Measurements from ENCODE around the gene HRH4. TPM values are rescaled to one million over a fixed set of nuclear protein-coding genes. Genes with fewer than 3 reads are reported as not detected.

Gene HRH4
- total RNA-seq, 1 experiment from 2014 or later, result not detected

DNA sequence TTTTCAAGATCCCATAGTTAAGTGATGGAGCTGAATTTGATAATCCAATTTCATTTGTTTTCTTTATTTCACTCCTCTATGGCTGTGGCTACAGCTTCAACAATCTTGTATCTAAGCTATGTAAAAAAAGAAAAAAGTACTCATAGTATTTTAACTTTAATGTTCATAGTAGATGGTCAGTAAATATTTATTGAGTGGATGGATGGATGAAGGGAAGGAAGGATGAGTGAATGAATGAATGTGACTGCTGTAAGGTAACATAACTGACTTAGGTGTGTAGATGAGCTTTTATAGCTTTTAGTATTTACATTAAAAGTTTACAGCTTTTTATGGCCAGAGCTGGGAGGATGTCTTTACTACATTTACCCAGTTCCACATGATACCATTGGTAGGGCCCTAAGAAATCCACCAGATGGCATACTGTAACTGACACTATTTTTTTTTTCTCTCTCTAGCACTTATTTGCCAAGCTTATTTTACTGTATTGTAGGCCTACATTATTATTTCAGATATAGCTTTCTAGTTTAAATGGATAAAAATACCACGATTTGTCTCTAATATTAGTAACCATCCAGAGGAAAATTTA, 13.4 kb upstream of the HRH4 start:
- Histone ChIP-seq H3K36me3 (replicated peaks; ENCODE audit: control insufficient read depth, insufficient read depth, low read length) (peaks cover 13% of the 10 kb centered on the region), H3K27me3 (ENCODE audit: control insufficient read depth, insufficient read depth, low read length) (no peaks in the 10 kb centered on the region), H3K4me3 (ENCODE audit: insufficient read depth, low read depth, low read length) (no peak overlapping the region)
- no peak for DNase-seq

DNA sequence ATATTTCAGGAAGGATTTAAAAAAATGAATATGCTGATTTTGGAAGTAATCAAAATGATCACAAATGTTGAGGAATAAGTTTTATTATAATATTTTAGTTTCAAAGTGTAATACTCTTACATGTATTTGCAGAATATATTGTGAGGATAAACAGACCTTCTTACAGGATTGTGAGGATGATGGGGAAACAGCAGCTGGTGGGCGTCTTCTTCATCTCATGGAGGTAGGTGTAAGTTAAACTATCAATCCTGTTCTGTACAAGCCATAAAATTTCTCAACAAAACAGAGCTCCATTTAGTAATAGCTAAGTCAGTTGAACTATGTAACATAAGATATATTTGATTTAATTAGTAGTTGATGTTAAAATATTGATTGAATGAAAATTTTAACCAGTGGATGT, 12.5 kb upstream of the HRH4 start:
- DNase-seq, result no peak
- Histone ChIP-seq H3K4me3 (ENCODE audit: insufficient read depth, low read depth, low read length) (no peak overlapping the region), H3K36me3 (replicated peaks; ENCODE audit: control insufficient read depth, insufficient read depth, low read length) (peaks cover 13% of the 10 kb centered on the region), H3K27me3 (ENCODE audit: control insufficient read depth, insufficient read depth, low read length) (no peaks in the 10 kb centered on the region)

DNA sequence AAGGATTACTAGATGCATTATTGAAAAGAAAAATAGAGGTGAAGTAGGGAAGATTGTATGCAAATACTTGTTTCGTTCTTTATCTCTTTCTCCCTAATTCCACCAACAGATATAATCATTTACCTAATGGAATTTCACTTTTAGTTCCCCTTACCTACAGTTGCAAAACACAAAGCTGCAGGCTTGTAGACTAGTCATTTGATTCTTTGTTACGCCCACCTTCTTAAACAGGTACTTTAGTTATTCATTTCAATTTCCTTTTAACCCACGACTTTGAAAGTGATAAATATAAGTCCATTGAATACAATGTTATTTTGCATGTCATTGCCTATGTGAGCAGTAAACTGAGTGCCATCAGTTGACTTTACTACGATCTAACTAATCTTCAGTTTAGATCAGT, 3.9 kb upstream of the HRH4 start:
- Histone ChIP-seq H3K27me3 (ENCODE audit: control insufficient read depth, insufficient read depth, low read length) (no peaks in the 10 kb centered on the region), H3K36me3 (replicated peaks; ENCODE audit: control insufficient read depth, insufficient read depth, low read length) (peaks cover 1% of the 10 kb centered on the region; the same call in 1 of the 2 replicates), H3K4me3 (ENCODE audit: insufficient read depth, low read depth, low read length) (no peak overlapping the region)
- DNase-seq, result no peak

DNA sequence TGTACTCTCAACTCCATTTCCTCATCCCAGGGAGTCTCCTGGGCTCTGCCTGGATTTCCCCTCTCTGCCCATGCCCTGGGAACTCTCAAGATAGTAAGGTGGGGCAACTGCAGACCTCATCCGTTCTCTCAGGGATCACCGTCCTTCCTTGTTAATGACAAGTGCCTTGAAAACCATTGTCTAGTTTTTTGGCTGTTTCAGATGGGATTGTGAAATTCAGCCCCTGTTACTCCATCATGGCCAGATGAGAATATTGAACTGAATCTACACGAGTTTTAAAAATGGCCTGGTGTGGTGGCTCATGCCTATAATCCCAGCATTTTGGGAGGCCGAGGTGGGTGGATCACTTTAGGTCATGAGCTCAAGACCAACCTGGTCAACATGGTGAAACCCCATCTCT, 665 bp upstream of the HRH4 start:
- H3K36me3 ChIP-seq (replicated peaks; ENCODE audit: control insufficient read depth, insufficient read depth, low read length), result no peaks in the 10 kb centered on the region
- DNase-seq, result no peak
- H3K27me3 ChIP-seq (ENCODE audit: control insufficient read depth, insufficient read depth, low read length), result no peaks in the 10 kb centered on the region
- no peak overlapping the region for H3K4me3 ChIP-seq (ENCODE audit: insufficient read depth, low read depth, low read length)

DNA sequence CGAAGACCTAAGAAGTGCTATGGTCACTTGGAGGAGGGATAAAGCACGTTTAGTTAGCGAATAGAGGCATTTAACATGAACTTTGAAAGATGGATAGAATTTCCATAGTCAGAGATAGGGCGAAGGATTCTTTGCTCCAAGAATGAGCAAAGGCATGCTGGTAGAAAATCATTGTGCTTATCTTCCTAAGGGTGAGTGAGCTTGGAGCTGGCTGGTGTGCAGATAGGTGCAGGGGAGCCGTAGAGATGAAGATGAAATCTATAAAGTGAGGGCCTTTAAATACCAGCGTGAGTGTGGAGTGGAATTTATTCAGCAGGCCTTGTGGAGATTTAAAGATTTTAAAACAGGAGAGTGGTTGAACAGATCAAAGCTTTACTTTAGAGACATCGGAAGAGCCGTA, 1.6 kb downstream of the HRH4 start:
- no peak for DNase-seq
- Histone ChIP-seq H3K27me3 (ENCODE audit: control insufficient read depth, insufficient read depth, low read length) (no peaks in the 10 kb centered on the region), H3K4me3 (ENCODE audit: insufficient read depth, low read depth, low read length) (no peak overlapping the region), H3K36me3 (replicated peaks; ENCODE audit: control insufficient read depth, insufficient read depth, low read length) (no peaks in the 10 kb centered on the region)

DNA sequence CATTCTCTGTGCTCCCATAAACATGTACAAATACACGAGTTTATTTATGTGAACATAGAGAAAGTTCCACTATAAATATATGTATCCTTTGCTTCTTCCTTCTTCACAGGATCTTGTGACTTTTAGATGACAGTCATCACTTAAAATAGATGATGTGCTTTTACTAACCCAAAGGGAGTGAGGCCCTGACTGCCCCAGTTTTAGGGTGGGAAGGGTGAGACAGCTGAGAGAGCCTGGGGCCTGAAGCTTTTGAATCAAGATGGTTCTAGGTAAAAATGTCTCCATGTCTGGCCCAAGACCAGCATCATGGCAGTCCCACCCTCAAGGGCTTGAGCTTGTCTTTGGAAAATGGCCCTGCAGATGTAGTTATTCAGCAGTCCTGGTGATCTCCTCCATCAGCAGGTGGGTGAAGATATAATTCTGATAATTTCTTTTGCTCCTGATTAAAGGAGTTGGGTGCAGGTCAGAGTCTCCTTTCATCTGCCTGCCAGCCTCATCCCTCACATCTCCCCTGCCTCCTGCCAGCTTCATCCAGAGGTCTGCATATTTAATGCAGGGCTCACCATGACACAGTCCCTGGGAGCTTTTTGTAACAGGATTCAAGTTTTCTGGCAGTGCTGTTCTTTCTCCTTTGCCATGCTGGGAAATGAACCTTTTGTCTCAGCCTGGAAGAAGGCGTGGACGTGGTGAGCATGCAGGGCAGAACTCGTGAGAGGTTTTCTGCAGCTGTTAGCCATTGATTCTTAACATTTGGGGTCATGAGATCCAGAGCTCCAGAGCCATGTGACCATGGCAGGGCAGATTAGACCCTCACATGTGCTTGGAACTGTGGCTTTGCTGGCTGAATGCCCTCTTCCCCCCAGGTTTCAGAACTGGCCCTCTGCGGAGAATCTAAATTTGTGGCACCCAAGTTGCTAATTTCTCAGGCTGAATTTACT, 2.7 kb downstream of the HRH4 start:
- peak; percentile 6 for DNase-seq
- H3K36me3 ChIP-seq (replicated peaks; ENCODE audit: control insufficient read depth, insufficient read depth, low read length), result no peaks in the 10 kb centered on the region
- H3K4me3 ChIP-seq (ENCODE audit: insufficient read depth, low read depth, low read length), result no peak overlapping the region
- H3K27me3 ChIP-seq (ENCODE audit: control insufficient read depth, insufficient read depth, low read length), result no peaks in the 10 kb centered on the region

DNA sequence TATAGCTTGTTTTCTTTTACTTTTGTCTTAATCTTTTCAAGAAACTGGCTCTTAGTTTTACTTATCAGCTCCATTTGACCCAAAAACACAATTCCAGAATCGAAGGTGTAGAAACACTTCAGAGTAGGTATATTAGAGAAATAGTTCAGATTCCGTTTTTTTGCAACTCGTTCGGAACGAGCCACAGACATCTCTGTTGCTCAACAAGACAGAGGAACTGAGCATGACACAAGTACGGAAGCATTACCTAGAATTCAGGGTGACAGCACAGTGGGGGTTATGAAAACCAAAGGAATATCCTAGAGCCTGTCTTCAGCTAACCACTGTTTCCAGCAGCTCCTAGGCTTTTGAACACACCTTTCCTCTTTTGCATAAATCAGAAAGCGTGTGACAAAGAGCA, 5.0 kb downstream of the HRH4 start:
- Histone ChIP-seq H3K36me3 (replicated peaks; ENCODE audit: control insufficient read depth, insufficient read depth, low read length) (no peaks in the 10 kb centered on the region), H3K4me3 (ENCODE audit: insufficient read depth, low read depth, low read length) (no peak overlapping the region), H3K27me3 (ENCODE audit: control insufficient read depth, insufficient read depth, low read length) (no peaks in the 10 kb centered on the region)
- DNase-seq, result no peak

DNA sequence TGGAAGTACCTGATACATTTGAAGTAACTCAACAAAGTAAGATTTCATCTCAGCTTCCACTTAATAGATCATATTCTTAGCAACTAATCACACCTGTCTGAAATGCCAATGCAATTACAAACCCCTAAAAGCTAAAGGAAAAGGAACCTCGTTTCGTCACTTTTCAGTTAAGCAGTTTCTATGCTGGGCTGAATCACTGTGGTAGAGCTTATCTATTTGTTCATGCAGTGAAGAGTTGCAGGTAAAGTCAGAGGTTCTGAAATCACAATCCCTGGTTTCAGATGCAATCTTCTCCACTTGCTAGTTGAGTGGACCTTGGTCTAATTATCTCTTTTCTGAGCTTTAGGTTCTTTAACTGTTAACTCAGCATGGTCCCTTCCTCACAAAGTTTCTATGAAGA, 6.3 kb downstream of the HRH4 start:
- H3K27me3 ChIP-seq (ENCODE audit: control insufficient read depth, insufficient read depth, low read length), result no peaks in the 10 kb centered on the region
- no peak for DNase-seq
- H3K36me3 ChIP-seq (replicated peaks; ENCODE audit: control insufficient read depth, insufficient read depth, low read length), result no peaks in the 10 kb centered on the region
- no peak overlapping the region for H3K4me3 ChIP-seq (ENCODE audit: insufficient read depth, low read depth, low read length)

DNA sequence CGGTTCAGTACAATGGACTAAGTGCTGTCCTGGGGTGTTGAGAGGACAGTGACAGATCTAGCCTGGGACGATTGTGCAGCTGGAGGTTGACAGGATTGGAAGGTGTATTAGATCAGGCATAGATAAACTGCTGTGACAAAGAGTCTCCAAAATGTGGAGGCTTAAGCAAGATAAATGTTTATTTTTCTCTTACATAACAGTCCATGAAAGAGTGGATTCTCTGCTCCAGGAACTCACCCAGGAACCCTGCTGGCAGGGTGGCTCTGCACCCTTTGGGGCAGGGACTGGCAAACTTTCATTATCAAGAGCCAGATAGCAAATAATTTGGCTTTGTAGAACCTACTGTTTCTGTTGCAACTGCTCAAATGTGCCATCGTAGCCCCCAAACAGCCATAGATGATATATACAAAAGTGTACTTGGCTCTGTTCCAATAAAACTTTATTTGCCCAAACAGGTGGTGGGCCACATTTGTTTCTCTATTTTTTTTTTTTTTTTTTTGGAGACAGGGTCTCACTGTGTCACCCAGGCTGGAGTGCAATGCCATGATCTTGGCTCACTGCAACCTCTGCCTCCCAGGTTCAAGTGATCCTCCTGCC, 9.7 kb downstream of the HRH4 start:
- Histone ChIP-seq H3K27me3 (ENCODE audit: control insufficient read depth, insufficient read depth, low read length) (no peaks in the 10 kb centered on the region), H3K4me3 (ENCODE audit: insufficient read depth, low read depth, low read length) (no peak overlapping the region), H3K36me3 (replicated peaks; ENCODE audit: control insufficient read depth, insufficient read depth, low read length) (no peaks in the 10 kb centered on the region)
- no peak for DNase-seq

DNA sequence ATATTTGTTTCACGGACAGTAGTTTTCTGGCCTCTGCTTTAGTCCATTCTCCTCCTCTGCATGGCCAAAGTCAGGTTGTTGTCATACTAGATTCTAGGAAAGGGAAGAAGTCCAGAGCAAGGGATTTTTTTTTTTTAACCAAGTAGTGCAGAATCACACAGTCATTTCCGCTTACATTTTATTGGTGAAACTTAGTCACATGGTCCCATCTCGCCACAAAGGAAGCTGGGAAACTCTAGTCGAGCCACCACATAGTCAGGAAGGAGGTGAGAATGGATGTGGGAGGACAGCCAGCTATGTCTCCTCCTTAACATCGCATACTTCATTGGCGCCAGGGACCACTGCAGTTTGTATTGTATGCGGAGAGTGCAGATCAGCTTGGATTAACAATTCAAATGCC, 10.4 kb downstream of the HRH4 start:
- no peaks in the 10 kb centered on the region for H3K27me3 ChIP-seq (ENCODE audit: control insufficient read depth, insufficient read depth, low read length)
- no peaks in the 10 kb centered on the region for H3K36me3 ChIP-seq (replicated peaks; ENCODE audit: control insufficient read depth, insufficient read depth, low read length)
- no peak for DNase-seq
- no peak overlapping the region for H3K4me3 ChIP-seq (ENCODE audit: insufficient read depth, low read depth, low read length)

DNA sequence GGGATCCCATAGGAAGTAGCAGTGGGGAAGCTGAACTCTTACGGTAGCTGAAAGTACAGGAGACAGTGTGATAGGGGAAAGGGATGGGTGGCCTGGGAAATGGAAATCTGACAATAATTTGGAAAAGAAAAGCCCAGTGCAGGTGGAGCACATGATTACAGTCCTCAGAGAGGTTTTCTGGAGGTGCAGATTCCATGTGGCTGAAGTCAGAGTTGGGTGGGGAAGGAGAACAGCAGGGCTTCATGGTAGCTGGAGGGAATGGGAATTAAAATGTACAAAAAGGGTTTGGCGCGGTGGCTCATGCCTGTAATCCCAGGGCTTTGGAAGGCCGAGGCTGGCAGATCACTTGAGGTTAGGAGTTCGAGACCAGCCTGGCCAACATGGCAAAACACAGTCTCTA, 12.2 kb downstream of the HRH4 start:
- H3K27me3 ChIP-seq (ENCODE audit: control insufficient read depth, insufficient read depth, low read length), result no peaks in the 10 kb centered on the region
- no peak overlapping the region for H3K4me3 ChIP-seq (ENCODE audit: insufficient read depth, low read depth, low read length)
- H3K36me3 ChIP-seq (replicated peaks; ENCODE audit: control insufficient read depth, insufficient read depth, low read length), result no peaks in the 10 kb centered on the region
- DNase-seq, result no peak

DNA sequence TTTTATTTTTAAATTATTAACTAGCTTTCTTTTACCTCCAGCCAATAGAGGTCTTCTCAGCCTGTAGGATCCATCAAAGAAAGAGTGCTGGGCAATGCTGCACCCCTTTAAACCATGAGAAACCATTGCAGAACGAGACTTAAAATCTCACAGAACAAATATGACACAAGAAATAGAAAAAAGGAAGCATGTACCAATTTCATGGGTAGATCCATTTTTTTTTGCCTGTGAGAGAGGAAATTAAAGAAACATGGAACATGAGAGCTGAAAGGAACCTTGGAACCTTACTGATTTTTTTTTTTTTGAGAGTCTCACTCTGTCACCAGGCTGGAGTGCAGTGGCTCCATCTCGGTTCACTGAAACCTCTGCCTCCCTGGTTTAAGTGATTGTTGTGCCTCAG, 14.0 kb downstream of the HRH4 start:
- no peak overlapping the region for H3K4me3 ChIP-seq (ENCODE audit: insufficient read depth, low read depth, low read length)

DNA sequence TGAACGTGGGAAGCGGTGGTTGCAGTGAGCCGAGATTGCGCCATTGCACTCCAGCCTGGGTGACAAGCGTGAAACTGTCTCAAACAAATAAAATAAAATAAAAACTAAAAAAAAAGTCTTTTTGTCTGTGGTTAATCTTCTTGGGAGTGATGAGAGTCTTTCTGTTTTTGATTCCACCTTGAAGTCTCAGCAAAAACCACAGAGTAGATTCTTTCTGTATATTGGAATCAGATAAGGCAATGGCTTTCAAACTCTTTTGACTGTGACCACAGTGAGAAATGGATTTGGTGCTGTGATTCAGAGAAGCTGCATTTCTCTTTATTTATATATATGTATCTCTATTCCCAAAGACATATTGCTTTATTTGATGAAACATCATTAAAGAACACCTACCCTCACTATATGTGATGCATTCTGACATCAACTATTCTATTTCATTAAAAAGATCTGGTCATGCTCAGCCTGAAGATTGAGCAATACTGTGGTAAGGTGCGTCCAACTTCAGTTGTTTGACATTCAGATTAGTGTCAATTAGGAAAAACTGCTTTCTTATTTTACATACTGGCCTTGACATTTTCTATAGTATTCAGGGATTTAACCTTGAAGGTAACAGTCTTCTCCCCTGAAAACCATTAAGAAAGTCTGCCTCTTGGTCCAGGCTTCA, 15.6 kb downstream of the HRH4 start:
- DNase-seq, result no peak
- H3K27me3 ChIP-seq (ENCODE audit: control insufficient read depth, insufficient read depth, low read length), result no peaks in the 10 kb centered on the region
- H3K36me3 ChIP-seq (replicated peaks; ENCODE audit: control insufficient read depth, insufficient read depth, low read length), result no peaks in the 10 kb centered on the region
- H3K4me3 ChIP-seq (ENCODE audit: insufficient read depth, low read depth, low read length), result no peak overlapping the region

More for the DNA sequence above, 14.0 kb downstream of the HRH4 start:
- DNase-seq, result no peak
- Histone ChIP-seq H3K36me3 (replicated peaks; ENCODE audit: control insufficient read depth, insufficient read depth, low read length) (no peaks in the 10 kb centered on the region), H3K27me3 (ENCODE audit: control insufficient read depth, insufficient read depth, low read length) (no peaks in the 10 kb centered on the region)

DNA sequence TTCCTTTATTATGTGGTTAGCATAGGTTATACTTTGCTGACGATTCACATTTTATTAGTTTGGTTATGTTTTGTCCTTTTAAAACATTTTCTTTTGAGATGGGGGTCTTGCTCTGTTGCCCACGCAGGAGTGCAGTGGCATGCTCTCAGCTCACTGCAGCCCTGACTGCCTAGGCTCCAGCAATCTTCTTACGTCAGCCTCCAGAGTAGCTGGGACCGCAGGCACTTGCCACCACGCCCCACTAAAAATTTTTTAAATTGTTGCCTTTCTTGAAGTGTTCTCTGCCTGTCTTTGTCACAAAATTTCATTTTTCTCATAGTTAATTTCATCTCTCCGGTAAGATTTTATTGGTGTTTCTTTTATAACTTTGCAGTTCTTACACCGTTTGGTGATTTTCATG, 18.9 kb downstream of the HRH4 start:
- H3K36me3 ChIP-seq (replicated peaks; ENCODE audit: control insufficient read depth, insufficient read depth, low read length), result no peaks in the 10 kb centered on the region
- no peak for DNase-seq
- H3K4me3 ChIP-seq (ENCODE audit: insufficient read depth, low read depth, low read length), result no peak overlapping the region
- H3K27me3 ChIP-seq (ENCODE audit: control insufficient read depth, insufficient read depth, low read length), result no peaks in the 10 kb centered on the region

DNA sequence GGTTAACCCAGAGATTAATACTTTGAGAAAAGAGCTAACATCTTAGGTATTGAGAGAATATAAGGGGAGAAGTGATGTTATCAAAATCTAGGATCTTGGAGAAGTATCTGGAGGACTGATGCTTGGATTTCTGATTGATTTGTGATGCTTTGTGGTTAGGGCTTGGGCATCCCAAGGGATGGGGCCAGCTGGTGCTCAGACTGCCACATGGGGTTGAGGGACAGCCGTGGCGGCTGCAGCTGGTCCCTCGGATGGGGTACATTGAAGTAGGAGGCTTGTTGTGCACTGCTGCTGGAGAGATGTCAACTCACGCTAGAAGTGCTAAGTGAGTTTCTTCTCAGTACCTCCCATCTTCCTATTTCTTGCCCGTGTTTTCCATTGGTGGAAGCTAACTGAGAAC, 22.4 kb downstream of the HRH4 start:
- H3K4me3 ChIP-seq (ENCODE audit: insufficient read depth, low read depth, low read length), result no peak overlapping the region
- no peaks in the 10 kb centered on the region for H3K36me3 ChIP-seq (replicated peaks; ENCODE audit: control insufficient read depth, insufficient read depth, low read length)
- no peak for DNase-seq
- H3K27me3 ChIP-seq (ENCODE audit: control insufficient read depth, insufficient read depth, low read length), result no peaks in the 10 kb centered on the region
